NCI-H2081 (cell line): ENCODE data around the gene SLC25A11.
A peak's percentile ranks its signal among the peaks of the same experiment; 100 is the strongest.

Experiments used
- DNase-seq, 2 experiments: peaks; one replicate each; lab custom pipeline; 2025; lab: John Stamatoyannopoulos, UW

The SLC25A11 gene

GRCh38 chr17:4966844-4967538 lies 27.1 kb upstream of the SLC25A11 start:
- DNase-seq = peak; percentile 95 to 98

- DNase-seq = no peak
Measured at GRCh38 chr17:4965311-4965986, 25.6 kb upstream of the SLC25A11 start.

GRCh38 chr17:4960279-4960922 lies 20.6 kb upstream of the SLC25A11 start:
- DNase-seq = no peak

GRCh38 chr17:4959261-4959965 lies 19.6 kb upstream of the SLC25A11 start:
- DNase-seq = no peak

GRCh38 chr17:4958102-4958501 lies 18.3 kb upstream of the SLC25A11 start:
- DNase-seq = no peak

- no peak for DNase-seq
Measured at GRCh38 chr17:4956493-4957061, 16.7 kb upstream of the SLC25A11 start.

- no peak for DNase-seq
Measured at GRCh38 chr17:4955091-4955490, 15.2 kb upstream of the SLC25A11 start.

GRCh38 chr17:4953451-4953961 lies 13.7 kb upstream of the SLC25A11 start:
- no peak for DNase-seq

GRCh38 chr17:4951486-4951885 lies 11.6 kb upstream of the SLC25A11 start:
- DNase-seq = no peak

GRCh38 chr17:4950746-4951204 lies 10.9 kb upstream of the SLC25A11 start, which contains the start of gene ENO3:
Gene ENO3, plus strand, starts transcription at chr17:4951119. Its CDS starts 711 bp downstream, at chr17:4951830.
- peak in 1 of 2 experiments; percentile 9 for DNase-seq

- peak in 1 of 2 experiments; percentile 29 for DNase-seq
Measured at GRCh38 chr17:4950075-4950745, 10.4 kb upstream of the SLC25A11 start.

- peak; percentile 31 to 37 for DNase-seq
Measured at GRCh38 chr17:4949321-4950074, 9.7 kb upstream of the SLC25A11 start.

- peak; percentile 75 to 84 for DNase-seq
Measured at GRCh38 chr17:4948931-4949320, 9.1 kb upstream of the SLC25A11 start.

- DNase-seq = peak; percentile 75 to 77
Measured at GRCh38 chr17:4948166-4948930, 8.5 kb upstream of the SLC25A11 start, which contains the start of gene PFN1. Gene PFN1, minus strand, starts transcription at chr17:4948530. Its CDS starts 136 bp downstream, at chr17:4948394.

- peak; percentile 30 to 35 for DNase-seq
Measured at GRCh38 chr17:4947411-4948165, 7.7 kb upstream of the SLC25A11 start.

- DNase-seq = no peak
Measured at GRCh38 chr17:4947010-4947410, 7.2 kb upstream of the SLC25A11 start.

- DNase-seq = no peak
Measured at GRCh38 chr17:4946312-4946976, 6.6 kb upstream of the SLC25A11 start.

- DNase-seq = no peak
Measured at GRCh38 chr17:4945944-4946280, 6.1 kb upstream of the SLC25A11 start.
